NCI-H1417 treated with DMSO at 0.1 percent for 48 hours (cell line): ENCODE results near the gene IGHMBP2.

Experiments used
- DNase-seq: peaks from one replicate; lab custom pipeline; 2025; lab: John Stamatoyannopoulos, UW

The IGHMBP2 gene

DNA sequence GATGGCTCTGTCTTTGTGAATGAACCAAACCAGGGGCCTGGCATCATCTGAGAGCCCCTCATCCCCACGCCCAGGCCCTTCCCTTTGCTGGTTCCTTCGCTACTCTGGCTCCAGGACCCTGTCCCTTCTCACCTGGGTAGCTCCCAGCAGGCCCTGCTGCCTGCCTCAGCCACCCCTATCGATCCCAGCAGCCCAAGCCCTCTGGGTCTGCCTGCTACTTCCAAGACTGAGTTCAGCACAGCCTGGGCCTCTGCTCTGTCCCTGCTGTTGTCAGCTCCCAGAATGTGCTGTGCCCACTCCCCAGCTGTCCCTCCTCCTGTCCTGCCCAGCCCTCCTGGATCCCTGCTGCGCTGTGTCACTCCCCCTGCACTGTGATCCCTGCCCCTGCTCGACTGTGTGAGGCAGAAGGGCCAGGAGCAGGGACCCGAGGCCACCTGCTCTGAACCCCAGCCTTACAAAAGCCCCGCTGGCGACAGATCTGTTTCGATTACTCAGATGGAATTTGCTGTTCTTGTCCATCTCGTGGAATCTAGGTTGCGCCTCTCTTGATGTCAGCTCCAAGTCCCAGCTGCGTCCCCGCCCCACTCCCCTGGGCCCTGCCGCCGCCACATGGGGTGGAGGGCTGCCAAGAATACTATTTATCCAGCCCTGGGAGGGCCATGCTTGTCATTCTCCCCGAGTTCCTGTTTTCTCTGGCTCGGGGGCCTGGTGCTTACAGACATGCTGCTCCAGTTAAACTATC lies 13.0 kb upstream of the IGHMBP2 start:
- DNase-seq = no peak

DNA sequence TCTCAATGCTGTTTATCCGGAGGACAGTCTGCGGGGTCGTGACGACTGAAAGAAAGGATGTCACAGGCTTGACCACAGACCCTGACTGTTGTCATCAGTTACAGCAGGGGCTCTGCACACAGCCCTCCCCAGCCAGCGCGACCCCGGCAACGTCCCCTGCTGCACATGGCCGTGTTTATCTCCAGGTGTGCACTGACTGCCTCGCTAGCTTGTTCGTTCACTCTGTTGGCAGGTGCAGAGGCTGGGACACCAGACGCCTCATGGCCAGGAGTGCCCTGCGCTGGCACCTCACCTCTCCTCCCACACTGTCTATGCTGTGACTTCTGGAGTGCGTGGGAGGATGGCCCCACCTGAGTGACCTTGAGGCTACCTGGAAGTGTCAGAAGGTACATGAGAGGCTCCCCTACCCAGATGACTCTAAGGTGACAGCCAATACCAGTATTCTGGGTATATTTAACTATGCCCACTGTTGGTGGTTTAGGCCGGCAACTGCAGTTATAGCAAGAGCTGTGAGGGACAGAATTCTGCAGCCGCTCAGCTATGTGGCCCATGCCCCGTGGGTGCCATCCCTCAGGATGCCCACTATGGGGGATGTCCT lies 12.2 kb upstream of the IGHMBP2 start:
- no peak for DNase-seq

DNA sequence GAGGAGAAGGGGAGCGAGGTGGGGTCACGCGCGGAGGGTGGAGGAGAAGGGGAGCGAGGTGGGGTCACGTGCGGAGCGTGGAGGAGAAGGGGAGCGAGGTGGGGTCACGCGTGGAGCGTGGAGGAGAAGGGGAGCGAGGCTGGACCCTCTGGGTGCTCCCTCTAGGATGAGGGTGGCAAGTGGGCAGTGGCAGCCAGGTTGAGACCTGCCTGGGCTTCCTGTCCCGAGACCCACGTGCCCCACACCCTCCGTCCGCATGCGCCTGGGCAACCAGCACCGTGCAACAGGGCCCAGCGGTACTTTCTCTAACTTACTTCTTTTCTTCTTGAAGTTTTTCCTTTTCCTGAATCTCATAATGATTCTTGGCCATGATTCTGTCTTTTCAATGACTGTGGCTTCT lies 11.1 kb upstream of the IGHMBP2 start:
- no peak for DNase-seq

DNA sequence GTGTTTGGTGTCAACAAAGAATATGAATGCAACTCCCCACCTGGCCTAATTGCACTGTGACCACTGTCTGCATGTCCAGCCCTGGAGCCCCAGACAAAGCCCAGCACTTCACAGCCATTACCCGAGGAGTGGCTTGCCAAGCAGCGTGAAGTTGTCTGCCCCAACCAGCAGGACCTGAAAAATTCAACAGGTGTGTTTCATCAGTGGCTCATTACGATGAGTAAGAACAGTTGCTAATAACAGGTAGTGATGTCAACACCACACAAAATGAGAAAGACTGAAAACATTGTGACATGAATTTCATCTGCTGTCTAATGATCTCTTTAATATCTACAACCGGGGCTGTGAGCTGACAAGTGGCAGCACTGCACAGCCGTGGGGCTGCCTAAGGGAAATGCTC lies 10.4 kb upstream of the IGHMBP2 start:
- no peak for DNase-seq

DNA sequence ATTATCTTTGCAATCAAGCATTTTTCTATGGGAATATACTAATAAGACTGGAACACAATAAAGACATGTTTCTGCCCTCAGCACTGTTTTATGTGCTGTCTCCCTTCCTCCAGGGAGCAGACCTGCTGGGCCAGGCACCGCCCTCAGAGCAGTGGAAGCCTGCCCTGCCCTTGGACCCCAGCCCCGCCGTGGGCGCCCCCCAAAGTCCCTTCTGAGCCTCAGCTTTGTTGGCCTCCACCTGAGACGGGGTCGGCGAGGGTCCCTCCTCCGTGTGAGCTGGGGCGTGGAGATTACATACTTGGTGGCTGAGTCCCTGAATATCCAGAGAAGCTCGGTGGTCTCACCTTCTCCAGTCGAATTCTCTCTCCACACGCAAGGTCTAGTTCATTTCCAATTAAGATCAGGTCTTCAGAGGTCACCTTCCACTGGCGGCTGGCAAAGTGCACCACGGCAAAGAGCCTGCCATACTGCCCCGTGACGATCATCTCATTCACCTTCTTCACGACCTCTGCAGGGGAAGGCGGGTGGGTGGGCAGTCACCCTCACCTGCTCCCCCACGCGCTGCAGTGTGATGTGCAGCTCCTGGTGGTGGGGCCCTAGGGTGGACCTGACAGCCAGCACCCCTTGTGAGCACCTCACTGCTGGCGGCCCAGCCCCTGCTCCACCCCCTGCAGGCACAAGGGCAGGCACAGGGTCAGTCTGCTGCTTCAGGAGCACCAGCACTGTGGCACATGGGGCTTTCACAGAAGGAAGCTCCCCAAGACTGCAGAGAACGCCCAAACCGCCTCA lies 7.3 kb upstream of the IGHMBP2 start:
- no peak for DNase-seq

DNA sequence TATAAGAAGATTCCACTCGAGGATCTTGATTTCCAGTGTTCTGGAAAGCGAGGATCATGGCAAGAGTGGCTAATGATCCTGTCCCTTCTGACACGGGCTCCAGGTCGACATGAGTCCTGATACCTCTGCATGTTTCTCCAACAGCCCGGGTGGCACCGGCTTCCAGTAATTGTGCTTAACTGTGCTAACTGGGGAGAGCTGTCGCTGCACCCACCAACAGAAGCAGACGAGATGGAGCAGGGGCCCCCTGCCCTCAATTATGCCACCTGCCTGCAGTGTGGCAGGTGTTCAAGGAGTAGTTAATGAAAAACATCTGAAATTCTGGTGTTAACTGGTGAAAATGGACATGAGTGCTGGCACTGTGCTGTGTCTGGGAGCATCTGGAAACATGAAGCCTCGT lies 6.2 kb upstream of the IGHMBP2 start:
- no peak for DNase-seq

DNA sequence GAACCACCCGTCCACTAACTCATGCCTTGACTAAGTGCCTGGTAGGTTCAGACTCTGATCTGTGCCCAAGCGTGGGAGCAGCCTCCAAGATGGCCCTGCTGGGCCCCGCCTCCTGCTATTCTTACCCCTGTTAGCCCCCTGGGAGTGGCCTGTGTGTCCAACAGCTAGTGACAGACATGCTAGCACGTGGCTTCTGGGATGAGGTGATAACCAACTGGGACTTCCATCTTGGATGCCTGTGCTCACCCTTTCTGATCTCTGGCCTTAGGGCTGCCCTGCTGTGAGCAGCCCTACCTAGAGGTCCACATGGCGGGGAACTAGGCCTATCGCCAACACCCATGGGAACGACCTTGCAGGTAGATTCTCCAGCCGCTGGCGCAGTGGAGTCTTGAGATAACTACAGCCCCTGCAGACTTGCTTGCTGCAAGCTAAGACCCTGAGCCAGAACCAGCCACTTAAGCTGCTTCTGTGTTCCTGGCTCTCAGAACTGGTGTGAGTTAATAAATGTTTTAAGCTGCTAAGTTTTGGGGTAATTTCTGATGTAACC lies 2.8 kb upstream of the IGHMBP2 start:
- DNase-seq = no peak

DNA sequence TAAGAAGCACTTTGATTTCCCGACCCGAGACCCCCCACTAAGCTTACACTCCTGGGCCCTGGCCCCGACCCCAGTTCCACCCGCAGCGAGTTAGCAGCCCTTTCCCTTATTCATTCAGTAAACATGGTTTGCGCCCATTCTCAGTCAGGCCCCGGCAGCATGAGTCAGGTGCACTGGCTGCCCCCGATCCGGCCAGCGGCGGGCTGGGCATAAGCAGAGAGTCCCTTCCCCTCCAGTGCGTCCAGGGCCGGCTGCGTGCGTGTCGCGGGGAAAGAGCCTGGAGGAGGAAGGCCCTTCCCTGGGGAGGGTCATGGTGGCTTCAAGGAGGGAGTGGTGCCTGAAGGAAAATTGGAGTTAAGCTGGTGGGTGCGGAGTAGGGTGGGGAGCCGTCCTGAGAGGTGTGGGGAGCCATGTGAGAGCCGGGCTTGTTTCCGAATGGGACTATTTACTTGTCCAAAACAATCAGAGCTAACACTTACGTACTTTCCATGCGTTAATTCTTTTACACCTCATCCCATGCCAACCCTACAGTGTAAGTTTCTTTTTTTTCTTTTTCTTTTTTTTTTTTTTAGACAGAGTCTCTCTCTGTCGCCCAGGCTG lies 657 bp downstream of the IGHMBP2 start:
- no peak for DNase-seq

DNA sequence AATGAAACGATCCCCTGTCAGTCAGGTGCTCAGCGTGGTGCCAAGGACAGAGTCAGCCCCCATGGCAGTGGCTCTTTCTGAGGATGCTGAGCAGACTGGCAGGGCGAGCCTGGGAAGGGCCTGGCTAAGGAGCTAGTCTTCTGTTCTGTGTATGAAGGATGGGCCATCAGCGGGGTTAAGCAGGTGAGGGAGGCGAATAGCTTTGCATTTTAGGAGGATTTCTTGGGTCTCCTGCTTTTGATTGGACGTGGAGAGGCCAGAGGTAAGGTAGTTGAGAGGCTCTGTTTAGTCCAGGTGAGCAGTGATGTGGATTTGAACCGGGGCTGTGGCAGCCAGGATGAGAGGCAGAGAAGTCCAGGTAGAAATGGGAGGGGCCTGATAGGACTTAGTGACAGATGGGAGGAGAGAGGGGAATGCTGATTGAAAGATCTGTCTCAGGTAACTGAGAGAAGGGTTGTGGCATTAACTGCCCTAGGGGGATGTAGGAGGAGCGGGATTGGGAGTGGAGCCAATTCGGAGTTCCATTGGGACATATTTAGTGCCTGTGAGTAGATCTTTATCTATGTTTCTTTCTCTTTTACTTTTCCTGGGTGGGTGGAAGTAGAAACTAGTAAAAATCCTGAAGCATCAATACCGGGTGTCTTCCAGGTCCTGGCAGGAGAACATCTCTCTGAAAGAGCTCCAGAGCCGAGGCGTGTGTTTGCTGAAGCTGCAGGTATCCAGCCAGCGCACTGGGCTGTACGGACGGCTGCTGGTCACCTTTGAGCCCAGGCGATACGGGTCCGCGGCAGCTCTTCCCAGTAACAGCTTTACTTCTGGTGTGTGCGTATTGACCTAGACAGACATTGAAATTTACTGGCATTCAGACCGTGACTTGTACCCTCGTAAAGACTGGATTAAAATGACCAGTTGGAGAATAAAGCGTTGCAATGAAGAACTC lies 2.0 kb downstream of the IGHMBP2 start:
- no peak for DNase-seq

DNA sequence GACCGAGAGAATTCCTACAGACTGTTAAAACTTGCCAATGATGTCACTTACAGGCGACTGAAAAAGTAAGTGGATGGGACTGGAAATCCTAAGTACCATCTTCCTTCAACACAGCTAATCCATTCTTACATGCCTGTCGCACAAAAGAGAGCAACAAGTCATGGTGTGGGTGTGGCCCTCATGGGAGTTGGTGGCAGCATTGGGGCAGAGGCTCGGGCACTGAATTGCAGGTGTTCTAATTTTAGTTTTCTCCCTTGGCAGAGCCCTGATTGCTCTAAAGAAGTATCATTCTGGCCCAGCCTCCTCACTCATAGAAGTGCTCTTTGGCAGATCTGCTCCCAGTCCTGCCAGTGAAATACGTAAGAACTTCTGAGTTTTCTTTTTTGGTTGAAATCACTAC lies 4.6 kb downstream of the IGHMBP2 start:
- no peak for DNase-seq

DNA sequence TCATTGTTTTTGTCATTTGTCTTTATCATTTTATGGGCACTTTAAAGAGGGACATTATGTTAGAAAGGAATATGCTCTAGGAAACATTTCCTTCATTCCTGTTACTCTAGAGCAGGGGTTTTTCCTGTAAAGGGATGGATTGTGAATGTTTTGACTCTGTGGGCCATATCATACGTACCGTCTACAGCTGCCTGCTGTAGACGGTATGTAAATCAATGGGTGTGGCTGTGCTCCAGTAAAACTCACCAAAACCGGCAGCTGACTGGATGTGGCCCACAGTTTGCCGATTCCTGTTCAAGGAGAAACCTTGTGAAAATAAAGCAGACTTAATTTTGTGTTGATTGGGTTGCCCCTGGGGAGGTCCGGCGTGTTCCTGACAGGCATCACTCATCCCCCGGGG lies 7.3 kb downstream of the IGHMBP2 start:
- no peak for DNase-seq

DNA sequence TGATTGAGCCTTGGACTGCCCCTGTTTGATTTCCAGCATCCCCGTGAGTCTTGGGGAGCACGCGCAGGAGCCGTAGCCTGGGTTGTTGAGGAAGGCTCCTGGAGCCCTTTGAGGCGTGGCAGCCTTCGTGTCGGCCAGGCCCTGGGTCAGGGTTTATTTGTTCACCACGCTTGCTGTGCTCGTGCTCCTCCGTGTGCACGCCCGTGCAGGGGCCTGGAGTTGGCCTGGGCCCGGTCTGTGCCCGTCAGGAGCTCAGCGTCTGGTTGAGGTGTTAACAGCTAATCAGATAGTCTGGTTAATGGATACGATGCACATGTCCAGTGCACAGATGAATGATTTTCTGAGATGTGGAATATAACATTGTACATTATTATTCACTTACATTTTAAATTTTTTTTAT lies 8.0 kb downstream of the IGHMBP2 start:
- DNase-seq = no peak

DNA sequence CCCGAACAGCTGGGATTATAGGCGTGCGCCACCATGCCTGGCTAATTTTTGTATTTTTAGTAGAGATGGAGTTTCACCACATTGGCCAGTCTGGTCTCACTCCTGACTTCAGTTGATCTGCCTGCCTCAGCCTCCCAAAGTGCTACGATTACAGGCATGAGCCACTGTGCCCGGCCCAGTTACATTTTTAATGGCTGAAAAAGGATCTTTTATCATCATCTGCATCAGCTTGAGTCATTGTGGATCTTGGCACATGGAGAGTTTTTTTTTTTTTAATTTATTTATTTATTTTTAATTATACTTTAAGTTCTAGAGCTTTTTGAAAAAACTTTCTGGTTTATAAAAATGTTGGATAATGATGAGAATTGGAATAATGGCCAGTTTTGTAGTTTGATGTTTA lies 8.6 kb downstream of the IGHMBP2 start:
- no peak for DNase-seq

DNA sequence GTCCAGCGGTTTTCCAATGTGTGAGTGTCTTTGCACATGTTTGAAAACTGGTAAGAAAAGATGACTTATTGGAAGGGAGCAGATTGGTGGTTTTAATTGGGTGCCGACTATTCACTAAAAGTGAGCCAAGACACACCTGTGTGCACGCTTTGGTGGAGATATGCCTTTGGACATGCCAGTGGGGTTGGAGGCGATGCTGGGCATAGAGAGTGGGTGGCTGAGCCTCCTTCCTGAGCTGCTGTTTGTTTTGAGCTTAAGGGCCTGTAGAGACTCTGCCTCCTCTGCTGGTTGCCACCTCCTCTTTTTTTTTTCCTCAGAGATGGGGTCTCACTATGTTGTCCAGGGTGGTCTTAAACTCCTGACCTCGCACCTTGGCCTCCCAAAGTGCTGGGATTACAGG lies 9.5 kb downstream of the IGHMBP2 start:
- no peak for DNase-seq

DNA sequence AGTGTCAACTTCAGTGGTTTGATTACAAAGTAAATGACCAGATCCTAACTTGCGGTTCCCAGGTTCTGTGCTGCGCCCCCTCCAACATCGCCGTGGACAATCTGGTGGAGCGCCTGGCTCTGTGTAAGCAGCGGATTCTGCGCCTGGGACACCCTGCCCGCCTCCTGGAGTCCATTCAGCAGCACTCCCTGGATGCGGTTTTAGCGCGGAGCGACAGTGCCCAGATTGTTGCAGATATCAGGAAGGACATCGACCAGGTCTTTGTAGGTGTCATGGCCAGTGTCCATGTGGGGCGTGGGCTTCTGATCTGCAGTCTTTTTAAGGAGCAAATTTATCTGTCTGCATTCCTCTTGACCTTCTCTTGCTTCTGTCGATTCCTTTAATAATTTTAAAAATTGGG lies 11.1 kb downstream of the IGHMBP2 start:
- no peak for DNase-seq

DNA sequence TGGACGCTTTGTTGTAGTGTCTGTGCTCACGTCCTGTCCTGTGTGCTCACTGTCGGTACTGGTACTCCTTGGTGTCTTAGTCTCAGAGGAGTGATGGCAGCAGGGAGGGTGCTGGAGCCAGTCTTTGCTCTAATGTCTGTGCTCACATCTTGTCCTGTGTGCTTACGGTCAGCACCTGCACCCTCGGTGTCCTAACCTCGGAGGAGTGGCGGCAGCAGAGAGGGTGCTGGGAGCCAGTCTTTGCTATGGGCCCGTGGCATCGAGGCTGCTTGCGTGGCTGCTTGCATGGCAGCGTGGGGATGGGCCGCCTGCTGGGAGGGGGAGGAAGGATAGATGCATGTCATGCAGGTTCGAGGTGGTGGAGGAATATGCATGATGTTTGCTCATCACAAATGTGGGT lies 12.7 kb downstream of the IGHMBP2 start:
- no peak for DNase-seq

DNA sequence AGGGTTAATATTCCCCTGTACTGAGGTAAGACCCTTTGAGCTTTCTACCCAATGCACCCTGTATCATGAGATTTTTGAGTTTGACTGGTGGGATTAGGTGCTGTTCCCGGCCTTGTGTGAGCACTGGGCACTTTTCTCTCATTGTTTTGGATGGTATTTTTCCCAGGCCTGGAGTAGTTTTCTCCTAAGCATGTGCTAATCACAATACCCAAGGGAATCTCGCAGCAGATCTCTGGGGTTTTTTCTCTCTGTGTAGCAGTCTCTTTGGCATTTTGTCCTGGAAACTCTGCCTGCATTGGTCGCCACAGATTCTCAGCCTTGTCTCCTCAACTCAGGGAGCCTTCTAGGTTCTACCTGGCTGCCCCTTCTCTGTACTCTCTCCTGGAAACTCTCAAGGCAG lies 19.9 kb downstream of the IGHMBP2 start:
- no peak for DNase-seq

DNA sequence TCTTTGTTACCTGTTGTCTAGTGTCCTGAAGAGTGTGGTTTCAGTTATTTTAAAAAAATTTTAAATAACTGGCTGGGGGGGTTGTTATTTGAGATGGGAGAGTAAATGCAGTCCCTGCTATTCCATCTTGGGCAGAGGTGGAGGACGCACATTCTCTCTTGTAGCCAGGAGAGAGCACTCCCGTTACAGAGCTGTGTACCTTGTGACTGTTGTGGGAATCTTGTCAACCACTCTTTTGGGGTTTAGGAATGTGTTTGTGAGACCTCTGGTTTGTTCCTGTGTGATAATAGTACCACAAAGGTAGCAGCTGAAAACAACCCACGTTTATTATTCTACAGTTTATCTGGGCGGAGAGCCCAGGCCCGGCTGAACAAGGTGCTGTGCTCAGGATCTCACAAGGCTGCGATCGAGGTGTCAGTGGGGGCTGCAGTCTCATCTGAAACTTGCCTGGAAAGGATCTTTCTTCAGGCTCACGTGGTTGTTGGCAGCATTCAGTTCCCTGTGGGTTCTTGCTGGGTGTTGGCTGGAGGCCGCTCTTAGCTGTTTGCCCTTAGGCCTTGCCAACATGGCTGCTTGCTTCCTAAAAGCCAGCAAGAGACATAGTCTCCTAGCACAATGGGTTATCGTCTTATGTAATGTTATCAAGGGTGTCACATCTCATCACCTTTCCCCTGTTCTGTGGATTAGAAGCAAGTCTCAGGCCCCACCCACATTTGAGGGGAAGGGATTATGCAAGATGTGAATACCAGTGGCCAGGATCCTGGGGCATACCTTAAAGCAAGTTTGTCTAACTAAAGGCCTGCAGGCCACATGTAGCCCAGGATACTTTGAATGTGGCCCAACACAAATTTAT lies 20.6 kb downstream of the IGHMBP2 start:
- DNase-seq = no peak

DNA sequence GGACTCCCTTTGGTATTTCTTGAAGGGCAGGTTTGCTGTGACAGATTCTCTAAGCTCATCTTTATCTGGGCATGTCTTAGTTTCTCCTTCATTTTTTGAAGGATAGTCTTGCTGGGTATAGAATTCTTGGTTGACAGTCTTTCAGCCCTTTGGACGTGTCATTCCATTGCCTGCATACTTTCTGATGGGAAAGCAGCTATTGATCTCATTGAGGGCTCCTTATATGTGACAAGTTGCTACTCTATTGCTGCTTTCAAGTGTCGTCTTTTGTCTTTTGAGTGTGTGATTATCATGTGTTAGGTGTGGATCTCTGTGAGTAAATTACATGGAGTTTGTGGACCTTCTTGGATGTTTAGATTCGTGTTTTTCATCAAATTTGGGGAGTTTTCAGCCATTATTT lies 21.9 kb downstream of the IGHMBP2 start:
- no peak for DNase-seq

DNA sequence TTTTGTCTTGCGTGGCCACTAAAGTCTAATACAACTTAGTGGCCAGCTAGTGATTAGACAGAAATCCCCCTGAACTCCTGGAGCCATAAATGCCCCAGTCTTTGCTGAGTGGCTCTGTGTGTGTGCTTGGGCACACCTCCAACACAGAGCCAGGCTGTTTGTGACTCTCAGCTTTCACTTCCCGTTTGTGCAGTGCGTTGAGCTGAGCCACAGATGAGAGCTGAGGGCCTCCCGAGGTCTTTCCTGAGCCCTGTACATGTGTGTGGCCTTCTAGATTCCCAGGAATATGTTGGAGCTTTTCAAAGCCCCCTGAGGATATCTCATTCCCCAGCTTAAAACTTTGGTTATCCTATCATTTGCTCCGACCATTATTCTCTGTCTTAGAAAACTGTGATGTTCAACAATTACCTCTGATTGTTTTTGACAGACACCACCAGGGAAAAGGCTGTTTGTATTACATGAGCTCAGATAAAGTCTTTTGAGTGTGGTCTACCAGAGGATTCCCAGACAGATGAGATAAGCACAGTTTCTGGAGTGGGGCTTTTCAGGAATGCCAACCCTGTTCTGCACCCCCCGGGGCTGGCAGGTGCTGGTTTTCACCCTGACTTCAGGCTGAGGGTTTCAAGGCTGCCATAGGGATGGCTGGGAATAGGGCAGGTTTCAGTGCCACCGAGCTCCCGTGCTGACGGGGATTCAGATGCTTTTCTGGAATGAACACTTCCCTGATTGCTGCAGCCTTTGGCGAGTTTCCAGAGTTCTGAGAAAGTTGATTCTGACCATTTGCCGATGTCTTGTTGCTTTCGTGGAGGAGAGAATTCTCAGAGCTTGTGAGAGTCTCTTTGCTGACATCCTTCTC lies 23.8 kb downstream of the IGHMBP2 start:
- no peak for DNase-seq
